Gastroesophageal sphincter (tissue), 4 donors: ENCODE measurements around the gene HOXA7. TPM values are rescaled to one million over a fixed set of nuclear protein-coding genes. Genes with fewer than 3 reads are reported as not detected.

Experiments used
- ATAC-seq: fragments of 150-250 bp; one replicate; pipeline ENCODE4 v1.9.1; 2016; ENCODE audit warnings: mild to moderate bottlenecking, moderate library complexity
- H3K27ac ChIP-seq, 4 donors: fragments of 200-600 bp; sonication (generic) in 3 of 4; 1 replicate in 3 of 4; 2 replicates in 1 of 4; pipeline ENCODE4 v1.5.1; 2016 to 2019
- H3K27me3 ChIP-seq: fragments of 200-600 bp; sonication (generic); one replicate; pipeline ENCODE4 v1.5.1; 2019
- H3K36me3 ChIP-seq, 2 donors: fragments of 200-600 bp; sonication (generic); one replicate each; pipeline ENCODE4 v1.5.1; 2019; ENCODE audit warnings: control low read depth in 1 of 2
- H3K4me1 ChIP-seq, 3 donors: fragments of 200-600 bp; sonication (generic); 1 replicate in 2 of 3; 2 replicates in 1 of 3; pipeline ENCODE4 v1.5.1; 2016 to 2019; ENCODE audit warnings: control low read depth in 2 of 3
- H3K4me3 ChIP-seq, 2 donors: fragments of 200-600 bp; sonication (generic); one replicate each; pipeline ENCODE4 v1.5.1; 2019; ENCODE audit warnings: mild to moderate bottlenecking in 1 of 2, moderate library complexity in 1 of 2
- H3K9me3 ChIP-seq, 3 donors: fragments of 200-600 bp; sonication (generic); one replicate each; pipeline ENCODE4 v1.5.1; 2017 to 2019; ENCODE audit warnings: control low read depth in 2 of 3
- EP300 ChIP-seq: sonication (generic); formaldehyde crosslinking; IDR thresholded peaks from one replicate; pipeline ENCODE4 v1.6.1; 2017; ENCODE audit warnings: antibody characterized with exemption, mild to moderate bottlenecking
- POLR2A ChIP-seq, 2 donors: fragments of 450-650 bp; IDR thresholded peaks; one replicate each; pipeline ENCODE4 v1.6.1; 2017; ENCODE audit warnings: antibody characterized with exemption in 2 of 2, mild to moderate bottlenecking in 2 of 2, moderate library complexity in 1 of 2
- POLR2AphosphoS5 ChIP-seq: sonication (generic); formaldehyde crosslinking; IDR thresholded peaks from one replicate; pipeline ENCODE4 v1.6.1; 2017; ENCODE audit warnings: antibody characterized with exemption
- WGBS, 2 donors: methylation state at CpG; one replicate each; pipeline ENCODE4 v1.1.5; 2018; ENCODE audit warnings: low coverage in 1 of 2; 5-methylcytosine and 5-hydroxymethylcytosine counted together
- total RNA-seq, 4 donors: library from RNA; depleted of rRNA; stranded (reverse); fragments of >200 nt; gene quantifications; one replicate each; pipeline ENCODE4 v1.1.0, GENCODE V29; 2016
- TF ChIP-seq, protein P1 (sequence below), 4 experiments: fragments of 200-600 bp in 2 of 4; fragments of 450-650 bp in 2 of 4; sonication (generic) in 1 of 4; IDR thresholded peaks; one replicate each; pipeline ENCODE4 v1.5.1; 2017 to 2019; ENCODE audit warnings: antibody characterized with exemption in 4 of 4, mild to moderate bottlenecking in 2 of 4, moderate library complexity in 2 of 4

Gene HOXA7
- total RNA-seq, 4 donors from 2014 or later = 0.85 to 5.1 (median 1.4) TPM

GRCh38 chr7:27175626-27176523 lies 19.4 kb upstream of the HOXA7 start:
- H3K9me3 ChIP-seq = no peaks in the 10 kb centered on the region
- H3K27ac ChIP-seq = no peak overlapping the region
- peaks cover 0 to 36% (median 18%) of the 10 kb centered on the region in 3 donors for H3K4me1 ChIP-seq
- no peaks in the 10 kb centered on the region for H3K36me3 ChIP-seq
- no peak for ATAC-seq
- H3K4me3 ChIP-seq = no peak overlapping the region
- H3K27me3 ChIP-seq = peaks cover 100% of the 10 kb centered on the region
- WGBS, 2 donors = 82 to 89% methylated on average over 3 to 4 of the region's 40 CpGs
- TF ChIP-seq, protein P1, sequence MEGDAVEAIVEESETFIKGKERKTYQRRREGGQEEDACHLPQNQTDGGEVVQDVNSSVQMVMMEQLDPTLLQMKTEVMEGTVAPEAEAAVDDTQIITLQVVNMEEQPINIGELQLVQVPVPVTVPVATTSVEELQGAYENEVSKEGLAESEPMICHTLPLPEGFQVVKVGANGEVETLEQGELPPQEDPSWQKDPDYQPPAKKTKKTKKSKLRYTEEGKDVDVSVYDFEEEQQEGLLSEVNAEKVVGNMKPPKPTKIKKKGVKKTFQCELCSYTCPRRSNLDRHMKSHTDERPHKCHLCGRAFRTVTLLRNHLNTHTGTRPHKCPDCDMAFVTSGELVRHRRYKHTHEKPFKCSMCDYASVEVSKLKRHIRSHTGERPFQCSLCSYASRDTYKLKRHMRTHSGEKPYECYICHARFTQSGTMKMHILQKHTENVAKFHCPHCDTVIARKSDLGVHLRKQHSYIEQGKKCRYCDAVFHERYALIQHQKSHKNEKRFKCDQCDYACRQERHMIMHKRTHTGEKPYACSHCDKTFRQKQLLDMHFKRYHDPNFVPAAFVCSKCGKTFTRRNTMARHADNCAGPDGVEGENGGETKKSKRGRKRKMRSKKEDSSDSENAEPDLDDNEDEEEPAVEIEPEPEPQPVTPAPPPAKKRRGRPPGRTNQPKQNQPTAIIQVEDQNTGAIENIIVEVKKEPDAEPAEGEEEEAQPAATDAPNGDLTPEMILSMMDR (IDR thresholded peaks at IDR 0.05) = no peak
- TF ChIP-seq EP300 (no peak), POLR2A (IDR thresholded peaks at IDR 0.05) (no peak), POLR2AphosphoS5 (no peak)

- no peak overlapping the region for H3K4me3 ChIP-seq
- no peak overlapping the region for H3K27ac ChIP-seq
- no peak for ATAC-seq
- no peak for TF ChIP-seq EP300
- TF ChIP-seq POLR2AphosphoS5 = no peak
- TF ChIP-seq, protein P1 (IDR thresholded peaks at IDR 0.05) = no peak
- TF ChIP-seq POLR2A (IDR thresholded peaks at IDR 0.05) = no peak
- H3K27me3 ChIP-seq = peaks cover 100% of the 10 kb centered on the region
- no peaks in the 10 kb centered on the region for H3K36me3 ChIP-seq
- peaks cover 0 to 36% (median 18%) of the 10 kb centered on the region in 3 donors for H3K4me1 ChIP-seq
- 17 to 71% methylated on average over 1 to 3 of the region's 12 CpGs for WGBS, 2 donors
- H3K9me3 ChIP-seq = no peaks in the 10 kb centered on the region
Measured at GRCh38 chr7:27174874-27175625, 18.6 kb upstream of the HOXA7 start.

GRCh38 chr7:27173956-27174873 lies 17.7 kb upstream of the HOXA7 start, which contains the start of gene HOXA10:
HOXA10 (minus strand) TSS chr7:27174320; CDS start chr7:27174306, 14 bp downstream.
- Histone ChIP-seq H3K4me1 (peaks cover 0 to 36% (median 24%) of the 10 kb centered on the region in 3 donors), H3K9me3 (no peaks in the 10 kb centered on the region), H3K27ac (no peak within 1 kb of the TSS), H3K27me3 (peaks cover 100% of the 10 kb centered on the region), H3K4me3 (peak within 1 kb of the TSS; percentile 1 to 52), H3K36me3 (no peaks in the 10 kb centered on the region)
- no peak for ATAC-seq
- 10 to 60% methylated on average over 1 to 15 of the region's 82 CpGs for WGBS, 2 donors
- no peak for TF ChIP-seq POLR2A (IDR thresholded peaks at IDR 0.05)
- TF ChIP-seq, protein P1 (IDR thresholded peaks at IDR 0.05) = no peak
- no peak for TF ChIP-seq POLR2AphosphoS5
- no peak for TF ChIP-seq EP300

DNA sequence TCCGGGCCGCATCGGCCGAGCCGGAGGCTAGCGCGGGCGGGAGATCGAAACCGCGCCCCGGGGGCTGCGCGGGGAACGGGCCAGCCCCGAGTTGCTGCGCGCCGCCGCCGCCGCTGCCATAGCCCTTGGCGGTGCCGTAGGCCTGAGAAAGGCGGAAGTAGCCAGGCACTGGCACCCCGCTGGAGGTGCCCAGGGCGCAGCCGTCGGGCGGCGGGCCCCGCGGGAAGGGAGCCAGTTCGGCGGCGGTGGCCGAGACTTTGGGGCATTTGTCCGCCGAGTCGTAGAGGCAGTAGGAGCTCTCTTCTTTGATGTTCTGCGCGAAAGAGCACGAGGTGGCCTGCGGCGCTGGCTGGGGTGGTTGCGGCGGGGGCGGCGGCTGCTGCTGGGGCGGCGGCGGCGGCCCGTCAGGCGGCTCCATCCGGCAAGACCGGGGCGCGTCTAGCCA lies 17.1 kb upstream of the HOXA7 start:
- Histone ChIP-seq H3K27ac (no peak overlapping the region), H3K4me1 (peaks cover 0 to 37% (median 24%) of the 10 kb centered on the region in 3 donors), H3K9me3 (no peaks in the 10 kb centered on the region), H3K4me3 (peak overlapping the region; percentile 1 to 52), H3K27me3 (peaks cover 100% of the 10 kb centered on the region), H3K36me3 (no peaks in the 10 kb centered on the region)
- TF ChIP-seq, protein P1 (IDR thresholded peaks at IDR 0.05) = no peak
- TF ChIP-seq POLR2AphosphoS5 (no peak), POLR2A (IDR thresholded peaks at IDR 0.05) (no peak), EP300 (no peak)
- ATAC-seq = peak; percentile 45
- WGBS, 2 donors = 10% methylated on average over 2 of the region's 59 CpGs; no CpG with 5 or more reads in 1 of the 2 donors
